ENCODE data around the gene TRIM50.

DNA sequence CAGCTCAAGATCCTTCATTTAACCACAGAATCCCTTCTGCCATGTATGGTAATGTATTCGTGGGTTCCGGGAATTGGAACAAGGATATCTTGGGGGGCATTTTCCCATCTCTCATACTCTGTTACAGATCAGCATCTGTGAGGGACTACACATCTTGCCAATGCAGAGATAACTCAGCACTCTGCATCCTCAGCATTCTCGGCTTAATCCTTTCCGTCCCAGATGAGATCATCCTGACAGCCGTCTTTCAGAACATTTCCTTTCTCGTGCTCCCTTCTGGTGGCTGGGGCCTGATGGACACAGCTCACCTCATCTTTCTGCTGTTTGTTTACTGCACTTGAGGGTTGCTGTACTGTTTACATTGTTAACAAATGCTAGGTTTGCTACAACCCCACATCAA lies 25.4 kb upstream of the TRIM50 start:
- TF ChIP-seq RFX5 (IDR thresholded peaks at IDR 0.05; ENCODE audit: low read depth, low read length) (no peak), BHLHE40 (IDR thresholded peaks at IDR 0.05; ENCODE audit: low read depth, low read length) (no peak), CHD1 (IDR thresholded peaks at IDR 0.05; ENCODE audit: low read depth, low read length) (no peak), POLR2A (IDR thresholded peaks at IDR 0.05; ENCODE audit: low read depth, low read length) (no peak), MAFK (IDR thresholded peaks at IDR 0.05; ENCODE audit: low read depth, low read length) (no peak), MAZ (IDR thresholded peaks at IDR 0.05; ENCODE audit: borderline replicate concordance, low read depth, low read length) (no peak)
- TF ChIP-seq, protein P1, sequence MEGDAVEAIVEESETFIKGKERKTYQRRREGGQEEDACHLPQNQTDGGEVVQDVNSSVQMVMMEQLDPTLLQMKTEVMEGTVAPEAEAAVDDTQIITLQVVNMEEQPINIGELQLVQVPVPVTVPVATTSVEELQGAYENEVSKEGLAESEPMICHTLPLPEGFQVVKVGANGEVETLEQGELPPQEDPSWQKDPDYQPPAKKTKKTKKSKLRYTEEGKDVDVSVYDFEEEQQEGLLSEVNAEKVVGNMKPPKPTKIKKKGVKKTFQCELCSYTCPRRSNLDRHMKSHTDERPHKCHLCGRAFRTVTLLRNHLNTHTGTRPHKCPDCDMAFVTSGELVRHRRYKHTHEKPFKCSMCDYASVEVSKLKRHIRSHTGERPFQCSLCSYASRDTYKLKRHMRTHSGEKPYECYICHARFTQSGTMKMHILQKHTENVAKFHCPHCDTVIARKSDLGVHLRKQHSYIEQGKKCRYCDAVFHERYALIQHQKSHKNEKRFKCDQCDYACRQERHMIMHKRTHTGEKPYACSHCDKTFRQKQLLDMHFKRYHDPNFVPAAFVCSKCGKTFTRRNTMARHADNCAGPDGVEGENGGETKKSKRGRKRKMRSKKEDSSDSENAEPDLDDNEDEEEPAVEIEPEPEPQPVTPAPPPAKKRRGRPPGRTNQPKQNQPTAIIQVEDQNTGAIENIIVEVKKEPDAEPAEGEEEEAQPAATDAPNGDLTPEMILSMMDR (conservative IDR thresholded peaks at IDR 0.05; ENCODE audit: low read depth, low read length): no peak
